Activated CD4-positive, CD25-positive, alpha-beta regulatory T cell treated with anti-CD3 and anti-CD28 coated beads, Interleukin-2, amount 50 U/mL, for 24 hours (primary cell): ENCODE results near the gene CMIP.

ENCODE experiments used
- ATAC-seq, 2 donors: fragments of 150-1000 bp; cut with Tn5 transposase; one replicate each; pipeline ENCODE4 v1.10.0; 2021; ENCODE audit warnings: mild to moderate bottlenecking in 1 of 2, moderate library complexity in 1 of 2

Gene CMIP

DNA sequence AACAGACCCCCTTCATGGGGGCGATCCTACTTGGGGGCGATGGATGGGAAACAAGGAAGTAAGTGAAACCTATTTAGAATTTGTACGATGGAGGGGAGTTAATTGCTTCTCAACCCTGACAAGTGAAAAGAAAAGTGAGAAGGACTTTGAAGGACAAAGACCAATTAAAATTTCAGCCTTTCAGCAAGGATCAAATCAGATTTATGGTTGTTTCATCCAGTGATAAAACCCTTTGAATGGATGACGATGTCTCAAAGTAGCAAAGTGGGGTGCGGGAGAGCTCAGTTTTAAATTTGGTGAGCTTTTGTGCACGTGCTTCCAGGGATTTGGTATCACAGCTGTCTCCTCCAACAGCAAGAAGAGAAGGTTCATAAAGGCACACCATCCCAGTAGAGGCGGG, 51.7 kb downstream of the CMIP start:
- no peak for ATAC-seq

DNA sequence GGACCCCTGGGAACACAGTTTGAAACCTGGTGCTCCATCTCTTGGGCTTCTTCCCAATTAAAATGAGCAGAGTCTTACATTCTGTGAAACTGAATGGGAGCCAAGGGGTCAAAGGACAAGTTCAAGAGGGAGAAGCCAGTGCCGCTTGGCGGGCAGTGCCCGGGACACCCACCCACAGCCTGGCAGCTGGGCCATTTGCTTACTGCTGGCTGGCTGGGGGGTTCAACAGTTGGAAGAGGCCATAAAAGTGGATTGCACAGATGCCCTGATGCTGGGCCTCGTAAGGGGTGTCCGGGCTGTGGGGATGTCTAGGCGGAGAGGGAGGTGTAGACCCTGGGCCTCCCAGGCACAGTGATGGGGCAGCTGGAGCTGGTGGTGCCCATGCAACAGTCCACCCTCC, 52.1 kb downstream of the CMIP start:
- ATAC-seq: no peak

DNA sequence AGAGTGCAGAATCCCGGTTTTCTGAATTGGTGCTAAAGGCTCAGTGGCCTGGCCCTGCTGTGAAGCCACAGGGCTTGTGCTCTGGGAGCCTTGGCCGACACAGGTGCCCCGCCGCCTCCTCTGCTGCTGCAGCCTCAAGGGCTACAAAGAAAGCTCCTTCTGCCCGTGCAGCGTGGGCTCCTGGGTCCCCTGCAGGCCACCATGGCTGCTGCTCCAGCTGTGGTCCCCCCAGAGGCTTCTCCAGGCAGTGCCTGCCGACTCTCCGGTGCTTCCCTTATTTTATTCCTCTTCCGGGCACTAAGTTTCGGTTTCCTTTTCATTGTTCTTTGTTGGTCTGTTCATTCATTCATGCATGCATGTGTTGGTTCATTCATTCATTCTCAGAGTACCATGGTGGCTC, 53.1 kb downstream of the CMIP start:
- no peak for ATAC-seq

DNA sequence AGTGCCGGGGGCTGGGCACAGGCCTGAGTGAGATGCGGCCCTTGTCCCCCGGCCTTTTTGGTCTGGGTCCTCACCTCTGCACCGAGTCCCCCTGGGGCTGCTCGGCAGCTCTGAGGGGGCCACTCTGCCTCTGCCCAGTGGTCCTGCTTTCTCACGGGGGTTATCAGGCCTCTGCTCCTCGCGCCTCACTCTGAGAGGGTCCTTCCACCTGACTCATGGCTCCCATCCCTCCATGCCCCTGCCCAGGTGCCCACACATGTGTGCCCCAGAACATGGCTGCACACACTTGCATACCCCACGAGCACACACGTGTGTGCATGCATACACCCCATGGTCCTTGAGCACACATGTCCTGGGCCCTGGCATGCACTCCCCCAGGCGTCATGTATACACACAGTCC, 53.7 kb downstream of the CMIP start:
- ATAC-seq: no peak

DNA sequence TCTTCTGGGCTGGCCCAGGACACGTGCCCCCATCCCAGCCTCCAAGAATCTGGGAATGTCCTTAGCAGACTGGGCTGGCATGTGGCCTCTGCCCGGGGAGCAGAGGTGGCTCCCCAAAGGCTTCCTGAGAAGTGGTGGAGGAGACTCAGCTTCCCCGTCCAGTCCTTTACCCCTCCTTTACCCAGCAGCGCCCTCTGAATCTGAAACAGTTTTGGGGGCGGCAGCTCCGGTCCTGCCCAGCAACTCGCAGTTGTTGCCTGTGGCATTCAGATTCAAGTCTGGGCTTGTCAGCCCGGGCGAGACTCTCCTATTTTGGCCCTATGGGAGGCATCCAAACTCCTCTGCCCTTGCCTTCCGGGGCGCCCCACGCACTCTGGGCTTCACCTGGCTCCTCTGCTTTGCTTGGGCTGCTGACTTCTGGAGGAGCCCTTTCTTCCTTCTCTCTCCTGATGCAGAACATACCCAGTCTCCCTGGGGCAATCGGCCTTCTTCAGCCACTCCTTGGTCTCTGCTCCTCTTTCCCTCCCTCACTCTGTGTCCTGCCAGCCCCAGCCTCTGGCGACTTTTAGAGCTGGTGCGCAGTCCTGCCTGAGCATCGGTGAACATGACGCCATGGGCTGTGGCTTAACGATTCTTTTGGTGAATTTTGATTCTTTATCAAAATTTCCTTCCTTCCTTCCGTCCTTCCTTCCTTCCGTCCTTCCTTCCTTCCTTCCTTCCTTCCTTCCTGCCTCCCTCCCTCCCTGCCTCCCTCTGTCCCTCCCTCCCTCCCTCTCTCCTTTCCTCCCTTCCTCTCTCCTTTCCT, 55.2 kb downstream of the CMIP start:
- ATAC-seq: no peak

DNA sequence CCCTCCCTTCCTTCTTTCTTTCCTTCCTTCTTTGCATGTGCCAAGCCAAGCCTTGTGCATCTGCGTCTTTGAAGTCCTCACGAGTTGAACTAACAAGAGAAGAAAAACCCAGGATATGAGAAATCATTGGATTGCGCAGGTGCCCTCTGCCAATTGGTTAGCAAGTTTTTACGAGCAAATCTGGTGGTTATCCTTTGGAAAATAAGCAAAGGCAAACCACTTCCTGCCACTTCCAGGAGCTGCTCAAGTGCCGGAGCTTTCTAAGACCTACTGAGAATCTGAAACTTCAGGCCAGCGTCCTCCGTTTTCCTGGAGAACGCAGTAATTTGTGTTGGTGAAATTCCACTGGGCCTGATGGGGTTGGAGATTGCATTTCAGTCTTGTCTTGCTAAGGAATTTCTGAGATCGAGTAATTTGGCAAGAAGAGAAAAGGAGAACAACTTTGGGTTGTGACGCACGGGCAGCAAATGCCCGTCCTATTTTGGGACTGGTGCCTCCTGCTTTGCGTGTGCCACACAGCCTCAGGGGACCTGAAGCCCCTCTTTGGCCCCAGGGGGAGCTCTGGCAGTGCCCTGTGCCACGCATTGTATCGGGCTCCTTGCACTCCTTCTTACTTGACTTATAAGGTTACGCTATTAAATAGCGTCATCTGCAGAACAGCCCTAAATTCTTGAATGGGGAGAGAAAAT, 56.4 kb downstream of the CMIP start:
- no peak for ATAC-seq

DNA sequence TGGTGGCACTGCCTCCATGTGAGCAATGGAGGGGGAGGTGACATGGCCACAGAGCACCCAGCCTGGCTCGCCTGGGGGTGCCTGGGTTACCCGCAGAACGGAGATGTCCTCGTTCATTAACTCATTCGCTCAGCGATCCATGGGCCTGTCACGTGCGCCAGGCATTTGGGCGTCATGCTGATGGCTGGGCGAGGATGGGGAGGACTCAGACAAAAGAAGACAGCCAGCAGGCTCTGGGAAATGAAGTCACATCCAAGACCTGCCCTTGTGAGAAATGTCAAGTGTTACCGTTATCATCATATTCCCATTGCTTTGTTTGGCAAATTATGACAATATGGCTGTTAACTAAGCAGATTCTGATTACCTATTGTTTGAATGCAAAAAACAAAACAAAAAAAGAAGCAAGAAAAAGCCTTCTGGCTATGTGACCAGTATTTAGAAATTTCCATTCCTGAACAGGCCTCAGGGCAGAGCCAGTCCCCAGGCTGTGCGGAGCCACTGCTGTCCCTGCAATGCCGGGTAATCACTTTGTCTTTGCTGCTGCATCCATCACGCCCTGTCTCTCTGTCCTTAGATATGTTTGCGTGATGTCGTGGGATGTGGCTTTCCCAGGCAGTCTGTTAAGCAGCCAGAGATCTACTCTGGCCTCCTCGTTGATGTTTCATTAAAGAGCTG, 57.9 kb downstream of the CMIP start:
- ATAC-seq: no peak

DNA sequence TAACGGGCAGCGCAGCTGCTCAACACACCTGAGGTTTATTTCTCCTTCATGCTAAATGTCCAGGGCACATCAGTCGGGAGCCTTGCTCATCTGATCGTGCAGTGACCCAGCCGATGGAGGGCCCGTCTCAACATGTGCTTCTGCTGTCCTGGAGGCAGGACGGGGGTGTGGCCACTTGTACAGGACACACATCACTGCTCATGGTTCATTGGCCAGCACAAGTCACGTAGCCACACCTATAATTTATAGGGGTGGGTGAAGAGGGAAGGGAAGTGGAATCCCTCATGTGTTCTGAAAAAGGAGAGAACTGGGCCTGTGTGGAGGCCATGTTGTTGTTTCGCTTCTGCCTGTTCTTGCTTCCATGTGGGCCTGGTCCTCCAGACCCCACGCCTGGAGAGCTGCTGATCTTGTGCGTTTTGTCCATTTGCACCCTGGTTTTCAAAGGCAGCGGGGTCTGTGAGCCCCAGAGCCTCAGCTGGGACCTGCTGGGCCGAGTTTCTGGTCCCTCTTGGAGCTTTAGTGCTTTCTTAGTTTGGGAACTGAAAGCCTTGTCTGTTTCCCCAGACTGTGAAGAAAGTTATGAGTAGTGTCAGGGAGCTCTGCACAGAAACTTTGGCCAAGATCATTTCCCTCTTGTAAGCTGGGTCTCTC, 60.5 kb downstream of the CMIP start:
- peak in 1 of 2 donors; percentile 20 for ATAC-seq

DNA sequence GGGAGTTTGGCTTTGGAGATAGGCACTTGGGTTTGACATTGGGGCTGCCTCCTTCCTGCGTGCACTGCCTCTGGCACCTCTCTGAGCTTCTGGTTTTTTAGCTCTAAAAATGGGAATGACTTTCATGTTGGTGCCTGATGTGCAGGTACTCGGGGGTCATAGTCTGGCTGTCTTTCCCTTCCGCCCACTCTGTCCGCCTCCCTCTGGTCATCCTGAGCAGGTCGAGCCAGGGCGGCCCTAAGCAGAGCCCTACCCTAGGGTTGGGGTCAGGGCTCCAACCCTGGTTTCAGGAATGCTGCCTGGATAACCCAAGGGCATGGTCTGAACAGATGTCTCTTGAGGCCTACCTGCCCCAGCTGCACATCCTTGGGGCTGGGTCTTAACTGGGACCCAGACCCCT, 64.8 kb downstream of the CMIP start:
- ATAC-seq: no peak

DNA sequence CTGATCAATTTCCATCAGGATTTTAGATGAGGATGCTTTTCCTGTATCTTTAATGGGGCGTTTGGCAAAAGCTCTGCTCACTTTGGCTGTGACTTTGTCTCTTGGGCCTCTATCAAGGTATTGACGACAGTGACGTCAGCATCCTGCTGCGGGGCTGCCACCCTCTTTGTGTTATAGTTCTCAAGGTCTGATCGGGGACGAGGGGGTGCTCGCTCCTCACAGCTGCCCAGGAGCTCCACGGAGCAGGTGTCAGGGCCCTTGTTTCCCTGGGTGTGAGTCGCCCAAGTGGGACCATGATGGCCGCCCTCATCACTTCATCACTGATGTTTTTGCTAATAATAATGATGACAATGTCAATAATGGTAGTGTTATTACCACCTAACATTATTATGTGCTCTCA, 65.4 kb downstream of the CMIP start:
- no peak for ATAC-seq

DNA sequence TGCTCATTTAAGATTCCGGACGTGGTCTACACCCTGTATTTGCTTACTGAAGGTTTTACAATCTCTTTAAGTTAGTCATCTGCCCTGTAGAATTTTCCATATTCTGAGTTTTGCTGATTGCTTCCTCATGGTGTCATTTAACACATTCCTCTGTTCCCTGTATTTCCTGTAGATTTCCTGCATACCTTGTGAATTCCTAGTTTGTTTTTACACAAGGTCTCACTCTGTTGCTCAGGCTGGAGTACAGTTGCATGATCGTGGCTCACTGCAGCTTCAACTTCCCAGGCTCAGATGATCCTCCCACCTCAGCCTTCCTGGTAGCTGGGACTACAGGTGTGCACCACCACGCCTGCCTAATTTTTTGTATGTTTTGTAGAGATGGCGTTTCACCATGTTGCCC, 66.8 kb downstream of the CMIP start:
- ATAC-seq: no peak

DNA sequence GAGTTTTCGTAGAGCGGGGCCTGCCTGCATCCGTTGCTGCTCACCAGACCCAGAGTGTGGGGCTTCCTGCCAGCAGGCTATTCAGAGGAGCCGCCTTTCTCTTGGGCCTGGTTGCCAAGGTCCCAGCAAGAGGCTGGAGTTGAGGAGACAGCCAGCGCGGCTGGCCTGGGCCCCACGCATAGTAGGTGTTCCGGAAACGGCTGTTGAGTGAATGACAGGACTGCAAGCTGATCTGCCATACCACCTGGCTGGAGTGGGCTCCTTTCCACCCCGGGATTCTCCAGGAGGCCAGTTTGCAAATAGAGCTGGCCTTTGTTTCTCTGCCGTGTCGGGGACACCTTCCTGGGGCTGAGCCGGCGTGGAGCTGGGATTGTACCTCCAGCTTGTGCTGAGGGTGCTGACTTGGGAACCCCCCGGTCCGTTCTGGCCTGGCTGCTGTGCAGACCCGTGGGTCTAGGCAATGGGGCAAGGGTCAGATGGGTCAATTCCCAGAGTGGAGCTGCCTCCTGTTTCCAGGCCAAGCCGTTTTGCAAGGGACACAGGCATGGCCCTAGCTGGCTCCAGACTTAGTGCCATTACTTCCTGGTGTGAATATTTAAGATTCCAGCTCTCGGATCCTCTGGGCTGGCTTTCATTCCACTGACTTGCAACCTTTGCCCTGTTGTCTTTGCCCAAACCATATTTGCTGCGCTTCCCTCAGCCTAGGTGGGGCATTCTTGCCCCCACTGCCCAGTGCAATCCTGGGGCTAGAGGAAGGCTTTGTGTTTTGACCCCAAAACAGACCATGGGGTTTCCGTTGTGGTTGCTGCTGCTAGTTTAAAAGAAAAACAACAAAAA, 68.8 kb downstream of the CMIP start:
- no peak for ATAC-seq

DNA sequence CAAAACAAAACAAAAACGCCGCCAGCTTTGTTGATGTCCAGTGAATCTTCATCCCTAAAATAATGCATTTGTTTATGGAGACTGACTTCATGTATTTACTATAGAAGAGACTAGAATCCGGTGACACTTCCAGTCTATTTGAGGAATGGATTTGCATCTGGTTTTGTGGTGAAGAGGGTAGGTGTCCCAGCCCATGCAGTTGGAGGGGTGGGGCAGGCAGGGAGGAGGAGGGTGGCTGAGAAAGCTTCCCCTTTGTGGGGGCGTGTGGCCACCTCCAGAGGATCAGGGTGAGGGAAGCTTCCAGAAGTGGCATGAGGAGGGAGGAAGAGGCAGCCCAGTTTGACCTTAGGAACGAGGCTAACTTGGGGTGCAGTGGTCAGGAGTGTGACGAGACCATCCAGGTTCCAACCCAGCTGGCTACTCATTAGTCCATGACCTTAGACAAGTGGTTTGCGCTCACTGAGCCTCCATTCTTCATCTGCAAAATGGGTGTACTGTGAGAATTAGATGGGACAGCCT, 69.5 kb downstream of the CMIP start:
- ATAC-seq: no peak

DNA sequence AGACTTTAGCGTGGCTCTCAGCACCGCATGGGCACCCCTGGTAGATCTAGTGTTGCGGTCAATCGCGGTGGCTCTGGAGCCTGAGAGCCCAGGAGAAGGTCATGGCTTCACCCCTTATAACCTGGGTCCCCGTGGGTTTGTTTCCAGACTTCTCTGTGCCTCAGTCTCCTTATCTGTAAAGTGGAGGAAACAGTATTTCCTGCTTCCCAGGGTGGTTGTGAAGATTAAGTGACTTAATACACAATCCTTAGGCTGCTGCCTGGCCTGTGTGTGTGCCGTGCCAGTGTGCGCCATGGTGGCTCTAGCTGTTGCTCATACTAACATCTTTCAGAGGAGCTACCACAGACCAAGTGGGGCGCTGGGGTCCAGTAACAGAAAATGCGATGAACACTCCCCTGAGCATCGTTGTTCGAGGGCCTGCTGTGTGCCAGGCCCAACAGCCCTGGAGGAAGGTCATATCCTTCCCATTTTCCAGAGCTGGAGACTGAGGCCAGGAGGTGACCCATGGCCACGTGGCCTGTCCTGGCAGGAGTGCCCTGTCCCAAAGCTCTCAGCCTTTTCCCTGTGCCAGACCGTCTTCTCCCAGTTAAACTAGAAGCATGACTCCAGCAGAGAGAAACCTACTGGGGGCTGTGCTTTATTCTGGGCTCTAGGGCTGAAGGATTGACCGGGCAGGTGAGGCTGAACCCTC, 70.1 kb downstream of the CMIP start:
- ATAC-seq: no peak

DNA sequence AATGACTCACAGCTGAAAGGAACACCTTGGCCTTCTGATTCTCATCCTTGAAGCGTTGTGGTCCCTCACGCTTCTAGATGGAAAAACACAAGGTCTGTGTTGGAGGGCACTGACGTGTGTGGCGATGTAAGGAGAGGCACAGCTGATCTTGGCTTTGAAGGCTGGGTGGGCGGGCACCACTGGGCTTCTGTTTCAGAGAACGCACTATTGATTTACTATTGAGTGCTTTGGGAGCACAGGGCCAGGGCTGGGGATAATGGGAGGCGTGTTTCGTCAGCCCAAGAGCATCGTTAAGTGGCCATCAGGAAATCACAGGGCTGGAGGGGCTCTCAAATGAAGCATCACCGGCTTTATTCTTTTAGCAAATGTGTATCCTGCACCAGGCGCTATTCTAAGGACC, 70.7 kb downstream of the CMIP start:
- no peak for ATAC-seq

DNA sequence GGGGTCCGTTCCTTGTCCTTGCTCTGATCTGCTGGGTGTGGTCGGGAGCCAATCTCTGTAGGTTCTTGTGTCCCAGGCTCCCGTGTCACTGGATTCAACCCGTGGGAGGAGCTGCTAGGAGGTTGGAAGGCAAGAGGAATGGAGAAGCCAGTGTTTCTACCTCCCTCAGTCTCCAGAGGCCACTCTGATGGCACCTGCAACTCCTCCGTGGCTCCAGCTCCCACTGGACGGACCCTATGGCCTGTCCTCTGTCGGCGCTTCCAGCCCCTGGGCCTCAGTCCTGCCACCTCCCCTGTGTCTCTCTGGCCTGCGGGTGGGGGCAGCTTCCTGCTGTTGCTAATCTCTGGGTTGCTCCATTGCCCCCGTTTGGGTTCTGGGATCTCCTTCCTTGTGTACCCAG, 71.1 kb downstream of the CMIP start:
- no peak for ATAC-seq

DNA sequence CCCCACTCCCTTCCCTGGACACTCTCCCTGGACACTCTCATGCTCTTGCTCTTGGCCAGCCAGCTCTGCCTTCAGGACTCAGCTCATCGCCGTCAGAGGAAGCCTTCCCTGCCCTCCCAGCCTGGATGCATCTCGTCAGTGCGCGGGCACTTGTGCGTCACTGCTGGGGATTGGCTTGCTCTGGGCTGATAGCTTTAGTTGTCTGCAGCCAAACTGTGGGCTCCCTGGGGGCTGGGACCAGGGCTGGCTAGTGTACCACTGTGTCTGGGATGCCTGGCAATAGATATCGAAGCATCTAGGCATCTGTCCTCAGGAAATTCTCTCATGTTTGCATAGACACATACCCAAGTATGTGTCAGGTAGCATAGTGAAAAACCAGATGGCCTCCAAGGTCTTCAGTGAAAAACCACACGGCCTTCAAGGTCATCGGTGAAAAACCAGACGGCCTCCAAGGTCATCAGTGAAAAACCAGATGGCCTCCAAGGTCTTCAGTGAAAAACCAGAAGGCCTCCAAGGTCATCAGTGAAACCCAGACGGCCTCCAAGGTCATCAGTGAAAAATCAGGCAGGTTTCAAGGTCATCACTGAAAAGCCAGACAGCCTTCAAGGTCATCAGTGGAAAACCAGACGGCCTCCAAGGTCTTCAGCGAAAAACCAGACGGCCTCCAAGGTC, 72.0 kb downstream of the CMIP start:
- ATAC-seq: no peak

DNA sequence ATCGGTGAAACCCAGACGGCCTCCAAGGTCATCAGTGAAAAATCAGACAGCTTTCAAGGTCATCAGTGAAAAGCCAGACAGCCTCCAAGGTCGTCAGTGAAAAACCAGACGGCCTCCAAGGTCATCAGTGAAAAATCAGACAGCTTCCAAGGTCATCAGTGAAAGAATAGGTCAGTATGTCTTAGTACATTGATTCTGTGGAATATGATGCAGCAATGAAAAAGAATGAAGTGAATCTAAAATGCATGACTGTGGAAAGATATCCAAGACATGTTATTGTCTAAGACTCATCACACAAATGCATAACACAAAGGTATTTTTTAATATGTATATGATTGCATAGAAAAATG, 72.5 kb downstream of the CMIP start:
- ATAC-seq: no peak

DNA sequence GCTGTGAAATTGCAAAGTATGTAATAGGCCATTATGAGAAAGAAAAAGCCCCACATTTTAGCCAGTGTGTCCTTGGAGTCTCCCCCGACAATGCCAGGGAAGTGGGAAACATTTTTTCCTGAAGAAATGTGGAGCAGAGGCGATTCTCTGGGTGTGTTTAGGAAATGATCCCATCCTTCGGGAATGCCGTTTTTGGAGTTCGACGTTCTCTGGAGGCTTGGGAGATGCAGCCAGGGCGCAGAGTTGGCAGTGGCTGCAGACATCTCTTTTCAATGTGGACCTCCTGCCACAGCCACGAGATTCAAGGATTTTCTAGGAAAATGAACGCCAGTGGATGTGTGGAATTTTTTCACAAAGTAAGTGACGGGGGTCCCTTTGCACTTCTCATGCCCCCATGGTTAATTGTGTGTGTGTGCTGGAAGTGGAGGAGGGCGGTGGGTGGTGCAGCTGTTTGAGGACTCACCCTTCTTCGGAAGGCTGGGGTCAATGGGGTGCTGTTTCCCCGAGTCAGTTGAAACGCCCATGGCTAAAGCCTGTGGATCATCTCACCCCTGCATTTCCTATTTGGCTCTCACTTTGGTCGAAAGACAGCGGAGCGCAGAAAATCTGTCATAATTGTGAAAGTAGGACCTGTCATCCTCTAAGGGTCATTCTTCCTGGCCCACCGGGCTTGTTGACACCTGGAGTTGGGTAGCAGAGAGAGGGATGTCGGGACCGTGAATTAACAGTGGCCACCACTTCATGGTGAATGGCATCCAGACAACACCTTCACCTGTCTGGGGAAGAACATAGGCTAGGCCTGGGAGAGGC, 73.2 kb downstream of the CMIP start:
- no peak for ATAC-seq

DNA sequence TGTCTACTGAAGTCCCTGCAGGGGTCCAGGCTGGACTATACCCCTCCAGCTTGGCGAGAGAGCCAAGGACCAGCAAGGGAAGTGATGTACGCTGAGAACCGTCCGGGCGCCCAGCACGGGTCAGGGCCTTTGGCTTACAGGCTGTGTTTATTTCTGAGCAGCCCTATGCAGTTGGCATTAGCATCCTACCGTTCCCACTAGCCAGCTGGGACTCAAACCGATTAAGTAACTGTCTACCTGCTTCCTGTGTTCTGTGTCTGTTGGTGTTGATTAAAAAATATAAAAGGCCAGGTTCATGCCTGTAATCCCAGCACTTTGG, 73.8 kb downstream of the CMIP start:
- no peak for ATAC-seq
